RWPE1 (cell line): ENCODE measurements around the gene DHTKD1.

Experiments
- CTCF ChIA-PET: fragments of 350-600 bp; sonication (Branson Sonifier 250); formaldehyde crosslinking; extraction: SDS; loops from one replicate; lab custom pipeline; 2021; lab: Yijun Ruan, JAX
- POLR2A ChIA-PET: fragments of 400-600 bp; formaldehyde crosslinking; extraction: SDS; loops from one replicate; lab custom pipeline; 2020; ENCODE audit warnings: antibody characterized with exemption; ENCODE audit not compliant: low non-redundant PET; lab: Yijun Ruan, JAX
- DNase-seq: peaks from one replicate; pipeline ENCODE4 v3.0.0; 2012; ENCODE audit warnings: low spot score
- H3K27ac ChIP-seq: fragments of 450-650 bp; 2 replicates; pipeline ENCODE4 v1.5.1; 2017
- TF ChIP-seq, protein P1 (sequence below): fragments of 450-650 bp; conservative IDR thresholded peaks from 2 replicates; pipeline ENCODE4 v1.5.1; 2017; ENCODE audit warnings: low read depth, mild to moderate bottlenecking

Gene DHTKD1

DNA sequence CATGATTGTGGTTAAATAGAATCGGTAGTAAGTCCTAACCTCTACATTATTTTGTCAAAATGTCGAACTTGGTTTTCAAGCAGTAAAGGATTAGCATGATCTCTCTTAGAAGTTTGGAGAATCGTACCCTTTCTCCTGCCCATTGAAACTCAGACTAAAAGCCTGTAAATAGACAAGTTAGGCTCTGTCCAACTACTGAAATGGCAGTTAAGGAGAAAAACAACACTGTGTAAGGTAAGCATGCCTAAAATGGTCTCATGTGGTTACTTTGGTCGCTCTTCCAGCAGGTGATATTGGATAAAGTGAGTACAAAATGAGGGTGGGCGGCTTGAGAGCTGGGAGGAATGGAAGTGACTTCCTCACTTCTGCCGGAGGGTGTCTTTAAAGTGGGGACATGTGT, 85.8 kb downstream of the DHTKD1 start:
- TF ChIP-seq, protein P1, sequence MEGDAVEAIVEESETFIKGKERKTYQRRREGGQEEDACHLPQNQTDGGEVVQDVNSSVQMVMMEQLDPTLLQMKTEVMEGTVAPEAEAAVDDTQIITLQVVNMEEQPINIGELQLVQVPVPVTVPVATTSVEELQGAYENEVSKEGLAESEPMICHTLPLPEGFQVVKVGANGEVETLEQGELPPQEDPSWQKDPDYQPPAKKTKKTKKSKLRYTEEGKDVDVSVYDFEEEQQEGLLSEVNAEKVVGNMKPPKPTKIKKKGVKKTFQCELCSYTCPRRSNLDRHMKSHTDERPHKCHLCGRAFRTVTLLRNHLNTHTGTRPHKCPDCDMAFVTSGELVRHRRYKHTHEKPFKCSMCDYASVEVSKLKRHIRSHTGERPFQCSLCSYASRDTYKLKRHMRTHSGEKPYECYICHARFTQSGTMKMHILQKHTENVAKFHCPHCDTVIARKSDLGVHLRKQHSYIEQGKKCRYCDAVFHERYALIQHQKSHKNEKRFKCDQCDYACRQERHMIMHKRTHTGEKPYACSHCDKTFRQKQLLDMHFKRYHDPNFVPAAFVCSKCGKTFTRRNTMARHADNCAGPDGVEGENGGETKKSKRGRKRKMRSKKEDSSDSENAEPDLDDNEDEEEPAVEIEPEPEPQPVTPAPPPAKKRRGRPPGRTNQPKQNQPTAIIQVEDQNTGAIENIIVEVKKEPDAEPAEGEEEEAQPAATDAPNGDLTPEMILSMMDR = no peak
- DNase-seq = no peak
- ChIA-PET CTCF (interaction anchor here (0.5 kb wide), 1 partner anchor 295 kb away, joined by 3 read pairs; no protein-coding TSS in a partner anchor), POLR2A (no interaction called here)
- no peak overlapping the region for H3K27ac ChIP-seq

DNA sequence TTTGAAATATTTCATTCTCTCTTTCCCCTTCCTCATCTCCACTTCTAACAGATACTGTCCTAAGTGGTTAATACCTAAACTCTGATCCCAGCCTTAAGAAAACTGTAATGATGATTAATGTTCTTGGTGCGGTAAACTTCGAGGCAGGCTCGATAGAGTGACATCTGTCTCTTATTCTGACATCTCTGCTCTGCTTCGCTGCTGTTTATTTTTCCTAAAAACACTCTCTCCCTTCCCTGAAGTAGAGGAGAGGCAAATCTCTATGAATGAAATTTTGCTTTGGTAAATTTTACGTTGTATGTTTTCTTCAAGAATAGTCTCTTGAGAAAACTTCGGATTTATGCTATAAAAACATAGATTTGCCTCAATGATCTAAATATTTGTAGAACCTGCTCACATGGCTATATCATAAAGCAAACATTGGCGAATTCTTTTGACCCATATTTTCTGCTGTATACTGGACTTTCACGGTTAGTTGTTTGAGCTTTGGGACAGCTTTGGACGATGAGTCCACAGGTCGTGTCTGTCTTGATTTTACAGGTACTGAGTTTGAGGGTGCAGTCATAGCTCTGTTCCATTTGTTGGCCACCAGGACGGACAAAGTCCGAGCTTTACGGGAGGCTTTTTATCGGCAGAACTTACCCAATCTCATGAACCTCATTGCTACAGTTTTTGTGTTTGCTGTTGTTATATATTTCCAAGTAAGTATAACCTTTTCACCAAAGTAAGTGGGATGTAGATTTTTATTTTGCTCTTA, 87.8 kb downstream of the DHTKD1 start:
- CTCF ChIA-PET = no interaction called here
- POLR2A ChIA-PET = no interaction called here
- DNase-seq = no peak
- TF ChIP-seq, protein P1 = no peak
- H3K27ac ChIP-seq = no peak overlapping the region

DNA sequence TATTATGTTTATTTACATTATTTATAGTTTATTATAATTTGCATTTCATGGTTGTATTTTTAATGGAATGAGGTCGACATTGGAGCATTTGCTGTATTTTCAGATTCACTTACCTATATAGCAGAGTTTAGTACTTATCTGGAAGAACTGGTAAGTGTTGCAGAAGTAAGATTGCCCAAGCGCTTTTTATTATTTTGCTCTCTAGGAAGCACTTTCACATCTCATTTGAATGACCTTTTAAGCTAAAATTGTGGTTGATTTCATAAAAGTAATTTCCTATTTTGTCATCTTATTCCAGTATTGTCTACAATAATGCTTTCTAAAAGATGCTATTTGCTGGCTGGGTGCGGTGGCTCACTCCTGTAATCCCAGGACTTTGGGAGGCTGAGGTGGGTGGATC, 89.4 kb downstream of the DHTKD1 start:
- no peak for DNase-seq
- ChIA-PET CTCF (interaction anchor here (0.6 kb wide), 1 partner anchor 211 kb away, joined by 9 read pairs; no protein-coding TSS in a partner anchor), POLR2A (no interaction called here)
- TF ChIP-seq, protein P1 = no peak
- no peak overlapping the region for H3K27ac ChIP-seq

DNA sequence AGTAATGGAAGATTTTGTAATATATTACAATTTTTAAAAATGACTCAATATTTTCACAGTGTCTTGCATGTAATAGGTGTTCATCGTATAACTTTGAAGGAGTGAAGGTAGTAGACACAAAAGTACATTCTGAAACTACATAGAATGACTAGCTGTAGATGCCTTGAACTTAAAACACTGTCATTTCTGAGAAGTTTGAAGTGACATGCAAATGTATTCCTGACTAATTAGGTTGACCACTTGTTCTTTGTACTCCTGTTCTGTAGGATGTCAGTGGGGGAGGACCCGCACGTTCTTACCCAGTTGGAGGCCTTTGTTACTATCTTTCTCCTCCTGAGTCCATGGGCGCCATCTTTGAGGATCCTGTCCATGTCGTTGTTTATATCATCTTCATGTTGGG, 91.9 kb downstream of the DHTKD1 start:
- ChIA-PET POLR2A (no interaction called here), CTCF (no interaction called here)
- no peak for DNase-seq
- TF ChIP-seq, protein P1 = no peak
- no peak overlapping the region for H3K27ac ChIP-seq

DNA sequence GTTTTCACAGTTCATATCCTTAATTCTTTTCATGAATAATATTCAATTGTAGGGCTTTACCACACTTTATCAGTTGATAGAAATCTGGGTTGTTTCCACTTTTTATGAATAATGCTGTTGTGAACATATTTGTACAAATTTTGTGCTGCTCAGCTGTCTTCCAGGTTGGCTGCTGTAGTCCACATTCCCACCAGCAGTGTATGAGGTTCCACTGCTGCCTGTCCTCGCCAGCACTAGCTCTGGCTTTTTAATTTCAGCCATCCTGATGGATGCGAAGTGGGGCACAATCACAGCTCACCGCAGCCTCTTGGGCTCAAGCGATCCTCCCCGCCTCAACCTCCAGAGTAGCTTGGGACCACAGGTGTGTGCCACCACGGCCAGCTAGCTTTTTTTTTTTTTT, 94.2 kb downstream of the DHTKD1 start:
- TF ChIP-seq, protein P1 = no peak
- POLR2A ChIA-PET = interaction anchor here (0.6 kb wide), 1 partner anchor 1152 kb away, joined by 3 read pairs; no protein-coding TSS in a partner anchor
- CTCF ChIA-PET = interaction anchor here (0.5 kb wide), 1 partner anchor 172 kb away, joined by 4 read pairs; no protein-coding TSS in a partner anchor
- no peak for DNase-seq
- no peak overlapping the region for H3K27ac ChIP-seq

DNA sequence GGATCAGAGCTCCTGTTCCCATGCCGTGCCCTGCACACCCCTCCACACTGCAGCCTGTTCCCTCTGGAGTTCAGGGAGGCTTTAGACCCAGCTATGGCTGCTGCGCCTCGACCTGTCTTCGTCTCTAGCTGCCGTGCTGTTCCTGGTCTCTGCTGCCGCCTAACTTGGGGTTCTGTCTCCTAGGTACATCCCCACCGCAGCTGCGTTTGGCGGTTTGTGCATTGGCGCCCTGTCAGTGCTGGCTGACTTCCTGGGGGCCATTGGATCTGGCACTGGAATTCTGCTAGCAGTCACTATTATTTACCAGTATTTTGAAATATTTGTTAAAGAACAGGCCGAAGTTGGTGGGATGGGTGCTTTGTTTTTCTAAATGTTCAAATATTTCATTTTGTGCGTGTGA, 95.3 kb downstream of the DHTKD1 start:
- no peak for DNase-seq
- CTCF ChIA-PET = no interaction called here
- TF ChIP-seq, protein P1 = no peak
- no peak overlapping the region for H3K27ac ChIP-seq
- POLR2A ChIA-PET = no interaction called here
